Measurements from ENCODE around the gene FAM13B. TPM values are rescaled to one million over a fixed set of nuclear protein-coding genes. Genes with fewer than 3 reads are reported as not detected.

The FAM13B gene
- total and polyA plus RNA-seq, 9 of the 15 experiments (the other 6 are each of a cell fraction or from before 2014, with no cell fraction given): 2.3 to 21.6 (median 14.1) TPM

- H3K27me3 ChIP-seq (ENCODE audit: control insufficient read depth in 2 of 2, insufficient read depth in 2 of 2, low read length in 2 of 2): no peaks in the 10 kb centered on the region
- H3K9me3 ChIP-seq (replicated peaks; ENCODE audit: control insufficient read depth, insufficient read depth, low read depth, low read length): no peaks in the 10 kb centered on the region
- 21% methylated on average over 5 of the region's 5 CpGs for WGBS (ENCODE audit: insufficient coverage, low coverage, missing lambda C conversion rate)
- DNase-seq (ENCODE audit: extremely low read depth in 1 of 4, low spot score in 3 of 4): peak in 1 of 4 experiments; percentile 47
- peaks cover 0 to 12% of the 10 kb centered on the region in 2 experiments; a peak in 2 of 5 replicates for H3K4me1 ChIP-seq (replicated peaks in 1 of 2; ENCODE audit: control insufficient read depth in 2 of 2, insufficient read depth in 2 of 2, low read length in 2 of 2)
- FAIRE-seq: peak; percentile 55
- no peaks in the 10 kb centered on the region for H4K20me1 ChIP-seq (replicated peaks; ENCODE audit: control insufficient read depth, insufficient read depth, low read length)
- no peaks in the 10 kb centered on the region for H3K79me2 ChIP-seq (ENCODE audit: control insufficient read depth, insufficient read depth, low read length)
- ChIA-PET CTCF (ENCODE audit: low intra/inter-chr PET ratio) (interaction anchor here (0.7 kb wide), 1 partner anchor 899 kb away, joined by 6 read pairs; no protein-coding TSS in a partner anchor), POLR2A (interaction anchor here (1.7 to 1.8 kb wide), 3 partner anchors 9 to 12 kb away, joined by 5 to 10 read pairs (median 6); partner anchors contain the start of gene PKD2L2)
- BruUV-seq (replicated peaks): no TSS peak
- H3K9me1 ChIP-seq (ENCODE audit: control insufficient read depth, insufficient read depth, low read length): no peaks in the 10 kb centered on the region
- peak overlapping the region; percentile 43; the same call in 1 of the 3 replicates for H3K27ac ChIP-seq (ENCODE audit: extremely low read depth, low read depth, low read length)
- no peaks in the 10 kb centered on the region for H3K36me3 ChIP-seq (ENCODE audit: control insufficient read depth, insufficient read depth, low read length)
- H3K4me3 ChIP-seq: 0 out of 2 replicates have a peak overlapping the region, but pooled peaks have one; percentile 7
- ATAC-seq: peak; percentile 67
- H3K9ac ChIP-seq (ENCODE audit: insufficient read depth in 1 of 2, low read depth in 2 of 2, low read length in 2 of 2): peak overlapping the region in 1 of 2 experiments; percentile 36; a peak in 1 of 4 replicates
- H3K4me2 ChIP-seq (ENCODE audit: insufficient read depth, low read length): peak overlapping the region; percentile 33
- H2AFZ ChIP-seq (ENCODE audit: low read depth, low read length): peak overlapping the region; percentile 91
- intact Hi-C loops (cut with micrococcal nuclease): no loop called here
- in situ Hi-C loops (cut with MboI): no loop called here
- no peak; the same call in 1 of the 2 replicates for TF ChIP-seq ZEB2 (IDR thresholded peaks at IDR 0.05)
- no peak for TF ChIP-seq NFYB (IDR thresholded peaks at IDR 0.05; ENCODE audit: extremely low read depth, insufficient read length)
- TF ChIP-seq NR2C1 (IDR thresholded peaks at IDR 0.05): no peak
- no peak for TF ChIP-seq NR2C1 (tag; IDR thresholded peaks at IDR 0.05)
- TF ChIP-seq, protein P1, sequence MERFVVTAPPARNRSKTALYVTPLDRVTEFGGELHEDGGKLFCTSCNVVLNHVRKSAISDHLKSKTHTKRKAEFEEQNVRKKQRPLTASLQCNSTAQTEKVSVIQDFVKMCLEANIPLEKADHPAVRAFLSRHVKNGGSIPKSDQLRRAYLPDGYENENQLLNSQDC (CRISPR knock-in tag; IDR thresholded peaks at IDR 0.05): no peak
- TF ChIP-seq GABPB1 (CRISPR knock-in tag; IDR thresholded peaks at IDR 0.05): no peak
- no peak for TF ChIP-seq ATF3 (IDR thresholded peaks at IDR 0.05)
- no peak for TF ChIP-seq ATF3 (CRISPR knock-in tag; conservative IDR thresholded peaks at IDR 0.05)
- no peak for TF ChIP-seq ZNF217 (CRISPR knock-in tag; IDR thresholded peaks at IDR 0.05)
- no peak for TF ChIP-seq ZNF146 (CRISPR knock-in tag; IDR thresholded peaks at IDR 0.05; ENCODE audit: unreplicated experiment)
- no peak for TF ChIP-seq BCOR (IDR thresholded peaks at IDR 0.05)
- 0 out of 2 replicates have a peak, but pooled peaks have one; percentile 14 for TF ChIP-seq ATF7 (IDR thresholded peaks at IDR 0.05)
- no peak for TF ChIP-seq TFAM (CRISPR knock-in tag; conservative IDR thresholded peaks at IDR 0.05)
- TF ChIP-seq TFE3 (CRISPR knock-in tag; IDR thresholded peaks at IDR 0.05): peak; percentile 39
- TF ChIP-seq NFXL1 (CRISPR knock-in tag; IDR thresholded peaks at IDR 0.05): no peak
Observed at GRCh38 chr5:137901011-137901817, 131.7 kb downstream of the FAM13B start.
